GM19035 (cell line): ENCODE measurements around the gene ELANE.
"Not testable (repeated sequence)": the region's sequence is repeated elsewhere in the genome, so short reads cannot be mapped to it uniquely, and the experiment has no call there.

Experiments
- ATAC-seq: cut with Tn5 transposase; IDR thresholded peaks from one replicate; pipeline ENCODE4 v1.9.1; 2021; ENCODE audit not compliant: unreplicated experiment

Gene ELANE

GRCh38 chr19:876780-877314 is 24.7 kb downstream of the ELANE start:
- ATAC-seq, result no peak

- not testable (repeated sequence) for ATAC-seq
Measured at GRCh38 chr19:877992-878660, 26.0 kb downstream of the ELANE start.

GRCh38 chr19:878751-879561 is 26.9 kb downstream of the ELANE start:
- not testable (repeated sequence) for ATAC-seq

- no peak for ATAC-seq
Measured at GRCh38 chr19:879711-880438, 27.8 kb downstream of the ELANE start.

- no peak for ATAC-seq
Measured at GRCh38 chr19:881385-882071, 29.4 kb downstream of the ELANE start.

- ATAC-seq, result no peak
Measured at GRCh38 chr19:882871-883497, 30.9 kb downstream of the ELANE start.

GRCh38 chr19:883661-884211 is 31.6 kb downstream of the ELANE start:
- no peak for ATAC-seq

GRCh38 chr19:884420-885211 is 32.5 kb downstream of the ELANE start:
- no peak for ATAC-seq

GRCh38 chr19:885536-886224 is 33.6 kb downstream of the ELANE start:
- ATAC-seq, result no peak

- ATAC-seq, result no peak
Measured at GRCh38 chr19:887072-887471, 35.0 kb downstream of the ELANE start.

GRCh38 chr19:887599-887998 is 35.5 kb downstream of the ELANE start:
- ATAC-seq, result no peak

- ATAC-seq, result no peak
Measured at GRCh38 chr19:888581-889385, 36.7 kb downstream of the ELANE start.

GRCh38 chr19:889662-890295 is 37.7 kb downstream of the ELANE start:
- ATAC-seq, result no peak

GRCh38 chr19:890831-891230 is 38.7 kb downstream of the ELANE start:
- ATAC-seq, result no peak

GRCh38 chr19:891421-892200 is 39.5 kb downstream of the ELANE start:
- not testable (repeated sequence) for ATAC-seq

- ATAC-seq, result no peak
Measured at GRCh38 chr19:892243-892893, 40.3 kb downstream of the ELANE start.
